ENCODE data around the gene MLLT10.

Gene MLLT10

GRCh38 chr10:21520509-21520908, 13.5 kb upstream of the MLLT10 start:
- H3K9ac ChIP-seq (ENCODE audit: low read length), result peak overlapping the region; percentile 29
- H3K4me3 ChIP-seq (ENCODE audit: low read depth in 1 of 2, low read length in 2 of 2), result no peak overlapping the region
- peaks cover 36% of the 10 kb centered on the region for H3K4me1 ChIP-seq (ENCODE audit: insufficient read depth, low read length)
- H3K36me3 ChIP-seq (ENCODE audit: insufficient read depth, low read length), result no peaks in the 10 kb centered on the region
- H3K27me3 ChIP-seq (ENCODE audit: control insufficient read depth in 1 of 2, insufficient read depth in 2 of 2, low read length in 2 of 2), result no peaks in the 10 kb centered on the region
- peak overlapping the region; percentile 78 for H3K27ac ChIP-seq (ENCODE audit: low read depth, low read length)
- H3K9me3 ChIP-seq (ENCODE audit: low read length), result no peaks in the 10 kb centered on the region

DNA sequence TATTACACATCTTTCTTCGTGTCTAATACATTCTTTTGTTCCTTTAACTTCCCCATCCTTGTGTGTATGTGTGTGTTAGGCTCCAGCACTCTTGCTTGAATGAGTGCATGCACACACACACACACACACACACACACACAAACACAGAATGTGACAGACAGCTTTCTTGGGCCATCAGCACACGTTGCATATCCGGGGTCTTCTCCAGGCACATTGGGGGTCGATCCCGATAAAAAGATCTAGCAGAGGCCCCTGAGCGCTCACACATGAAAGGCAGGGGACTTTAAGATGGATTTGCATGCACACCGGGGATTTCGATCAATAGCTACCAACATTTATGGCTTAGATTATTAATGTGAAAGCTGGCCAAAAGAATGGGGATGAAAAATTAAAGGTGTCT, 13.1 kb upstream of the MLLT10 start:
- H3K36me3 ChIP-seq (ENCODE audit: insufficient read depth, low read length), result no peaks in the 10 kb centered on the region
- H3K4me3 ChIP-seq (ENCODE audit: low read depth in 1 of 2, low read length in 2 of 2), result no peak overlapping the region
- peak overlapping the region; percentile 78 for H3K27ac ChIP-seq (ENCODE audit: low read depth, low read length)
- no peaks in the 10 kb centered on the region for H3K27me3 ChIP-seq (ENCODE audit: control insufficient read depth in 1 of 2, insufficient read depth in 2 of 2, low read length in 2 of 2)
- no peaks in the 10 kb centered on the region for H3K9me3 ChIP-seq (ENCODE audit: low read length)
- H3K9ac ChIP-seq (ENCODE audit: low read length), result peak overlapping the region; percentile 29
- peaks cover 36% of the 10 kb centered on the region for H3K4me1 ChIP-seq (ENCODE audit: insufficient read depth, low read length)

GRCh38 chr10:21521751-21522533, 12.1 kb upstream of the MLLT10 start:
- Histone ChIP-seq H3K36me3 (ENCODE audit: insufficient read depth, low read length) (no peaks in the 10 kb centered on the region), H3K27me3 (ENCODE audit: control insufficient read depth in 1 of 2, insufficient read depth in 2 of 2, low read length in 2 of 2) (no peaks in the 10 kb centered on the region), H3K9me3 (ENCODE audit: low read length) (no peaks in the 10 kb centered on the region), H3K27ac (ENCODE audit: low read depth, low read length) (peak overlapping the region; percentile 78), H3K4me1 (ENCODE audit: insufficient read depth, low read length) (peaks cover 36% of the 10 kb centered on the region), H3K9ac (ENCODE audit: low read length) (no peak overlapping the region), H3K4me3 (ENCODE audit: low read depth in 1 of 2, low read length in 2 of 2) (peak overlapping the region in 1 of 2 donors; percentile 12)

DNA sequence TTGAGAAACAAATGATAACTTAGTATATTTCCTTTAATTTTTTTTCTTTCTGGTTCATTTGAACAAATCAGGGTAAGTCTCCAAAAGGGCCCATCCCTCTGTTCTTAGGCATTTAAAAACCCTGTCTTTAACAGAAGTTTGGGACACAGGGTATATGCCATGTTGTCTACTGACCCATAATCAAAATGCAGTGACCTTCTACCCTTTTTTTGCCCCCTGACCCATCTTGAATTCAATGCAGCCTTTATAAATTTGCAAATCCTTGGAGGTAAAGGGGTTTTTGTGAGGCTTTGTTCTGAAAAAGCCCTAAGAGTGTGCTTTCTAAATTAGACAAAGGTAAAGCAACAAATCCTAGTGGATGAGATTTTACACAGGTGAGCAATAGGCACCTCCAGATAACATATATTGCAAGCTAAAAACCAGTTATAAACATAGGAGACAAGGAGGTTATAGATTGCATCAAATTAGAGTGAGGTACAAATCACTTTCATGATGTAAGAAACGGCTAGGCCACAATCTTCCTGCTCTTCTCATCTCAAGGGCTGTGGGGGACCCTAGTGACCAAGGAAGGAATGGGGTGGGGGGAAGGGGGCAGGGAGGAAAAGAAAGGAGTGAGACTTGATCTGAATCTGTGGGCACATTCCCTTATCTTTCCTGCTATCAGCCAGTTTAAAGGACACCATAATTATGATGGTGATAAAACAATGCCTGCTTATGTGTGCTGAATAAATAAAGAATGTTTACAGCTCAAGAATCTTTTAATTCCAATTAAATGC, 11.2 kb upstream of the MLLT10 start:
- Histone ChIP-seq H3K4me1 (ENCODE audit: insufficient read depth, low read length) (peaks cover 36% of the 10 kb centered on the region), H3K27ac (ENCODE audit: low read depth, low read length) (peak overlapping the region; percentile 100), H3K27me3 (ENCODE audit: control insufficient read depth in 1 of 2, insufficient read depth in 2 of 2, low read length in 2 of 2) (no peaks in the 10 kb centered on the region)

DNA sequence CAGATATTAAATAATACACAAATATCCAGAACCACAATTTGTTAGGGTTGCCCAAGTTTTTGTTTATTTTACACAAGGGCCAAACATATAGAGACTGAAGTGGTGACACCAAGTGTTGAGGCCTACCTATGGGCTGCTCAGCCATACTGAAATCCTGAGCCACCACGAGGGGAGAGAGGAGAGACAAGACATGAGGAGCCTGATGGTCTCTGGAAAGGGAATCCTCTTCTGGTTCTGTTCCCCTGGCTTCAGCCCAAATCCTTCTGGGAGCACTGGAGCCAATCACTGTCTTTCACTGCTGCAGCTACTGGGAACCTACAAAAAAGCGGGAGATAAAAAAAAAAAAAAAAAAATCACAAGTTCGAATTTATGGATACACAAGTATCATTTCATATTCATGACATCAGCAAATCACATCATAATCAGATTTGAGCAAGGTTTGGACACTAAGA, 10.4 kb upstream of the MLLT10 start:
- H3K36me3 ChIP-seq (ENCODE audit: insufficient read depth, low read length), result no peaks in the 10 kb centered on the region
- H3K27ac ChIP-seq (ENCODE audit: low read depth, low read length), result peak overlapping the region; percentile 100
- H3K4me3 ChIP-seq (ENCODE audit: low read depth in 1 of 2, low read length in 2 of 2), result no peak overlapping the region
- no peak overlapping the region for H3K9ac ChIP-seq (ENCODE audit: low read length)
- H3K4me1 ChIP-seq (ENCODE audit: insufficient read depth, low read length), result peaks cover 36% of the 10 kb centered on the region
- H3K9me3 ChIP-seq (ENCODE audit: low read length), result no peaks in the 10 kb centered on the region
- H3K27me3 ChIP-seq (ENCODE audit: control insufficient read depth in 1 of 2, insufficient read depth in 2 of 2, low read length in 2 of 2), result no peaks in the 10 kb centered on the region

More for the DNA sequence above, 11.2 kb upstream of the MLLT10 start:
- no peaks in the 10 kb centered on the region for H3K9me3 ChIP-seq (ENCODE audit: low read length)
- no peak overlapping the region for H3K9ac ChIP-seq (ENCODE audit: low read length)
- no peaks in the 10 kb centered on the region for H3K36me3 ChIP-seq (ENCODE audit: insufficient read depth, low read length)
- H3K4me3 ChIP-seq (ENCODE audit: low read depth in 1 of 2, low read length in 2 of 2), result no peak overlapping the region

DNA sequence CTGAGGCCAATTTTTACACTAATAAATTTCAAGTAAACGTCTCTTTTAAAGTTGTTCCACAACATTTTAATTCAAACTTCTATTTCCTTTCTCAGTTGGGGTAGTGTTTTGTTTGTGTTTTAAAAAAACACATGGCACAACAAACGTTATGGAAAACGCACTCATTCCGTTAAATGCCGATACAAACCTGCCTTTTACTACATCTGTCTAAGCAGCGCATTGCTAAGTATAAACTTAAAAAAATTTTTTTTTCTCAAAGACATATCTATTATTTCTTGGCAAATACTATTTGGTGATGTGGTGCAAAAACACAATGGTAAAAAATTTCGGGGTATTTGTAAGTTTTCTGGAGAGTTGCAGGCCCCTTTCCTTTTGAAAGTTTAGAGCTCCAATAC, 9.9 kb upstream of the MLLT10 start:
- Histone ChIP-seq H3K27ac (ENCODE audit: low read depth, low read length) (peak overlapping the region; percentile 100), H3K9ac (ENCODE audit: low read length) (no peak overlapping the region), H3K27me3 (ENCODE audit: control insufficient read depth in 1 of 2, insufficient read depth in 2 of 2, low read length in 2 of 2) (no peaks in the 10 kb centered on the region), H3K4me3 (ENCODE audit: low read depth in 1 of 2, low read length in 2 of 2) (peak overlapping the region; percentile 63 to 72), H3K4me1 (ENCODE audit: insufficient read depth, low read length) (peaks cover 36% of the 10 kb centered on the region), H3K9me3 (ENCODE audit: low read length) (no peaks in the 10 kb centered on the region), H3K36me3 (ENCODE audit: insufficient read depth, low read length) (no peaks in the 10 kb centered on the region)

- H3K4me1 ChIP-seq (ENCODE audit: insufficient read depth, low read length), result peaks cover 33% of the 10 kb centered on the region
- H3K4me3 ChIP-seq (ENCODE audit: low read depth in 1 of 2, low read length in 2 of 2), result peak overlapping the region; percentile 63 to 72
- no peaks in the 10 kb centered on the region for H3K27me3 ChIP-seq (ENCODE audit: control insufficient read depth in 1 of 2, insufficient read depth in 2 of 2, low read length in 2 of 2)
- peak overlapping the region; percentile 93 for H3K9ac ChIP-seq (ENCODE audit: low read length)
- H3K36me3 ChIP-seq (ENCODE audit: insufficient read depth, low read length), result no peaks in the 10 kb centered on the region
- peak overlapping the region; percentile 100 for H3K27ac ChIP-seq (ENCODE audit: low read depth, low read length)
- no peaks in the 10 kb centered on the region for H3K9me3 ChIP-seq (ENCODE audit: low read length)
Measured at GRCh38 chr10:21524526-21525366, 9.3 kb upstream of the MLLT10 start.

GRCh38 chr10:21525367-21526187, 8.5 kb upstream of the MLLT10 start, which contains the start of gene SKIDA1:
SKIDA1 (minus strand) TSS chr10:21525682; CDS start chr10:21517822, 7,860 bp downstream.
- peak within 1 kb of the TSS; percentile 63 to 72 for H3K4me3 ChIP-seq (ENCODE audit: low read depth in 1 of 2, low read length in 2 of 2)
- peaks cover 30% of the 10 kb centered on the region for H3K4me1 ChIP-seq (ENCODE audit: insufficient read depth, low read length)

DNA sequence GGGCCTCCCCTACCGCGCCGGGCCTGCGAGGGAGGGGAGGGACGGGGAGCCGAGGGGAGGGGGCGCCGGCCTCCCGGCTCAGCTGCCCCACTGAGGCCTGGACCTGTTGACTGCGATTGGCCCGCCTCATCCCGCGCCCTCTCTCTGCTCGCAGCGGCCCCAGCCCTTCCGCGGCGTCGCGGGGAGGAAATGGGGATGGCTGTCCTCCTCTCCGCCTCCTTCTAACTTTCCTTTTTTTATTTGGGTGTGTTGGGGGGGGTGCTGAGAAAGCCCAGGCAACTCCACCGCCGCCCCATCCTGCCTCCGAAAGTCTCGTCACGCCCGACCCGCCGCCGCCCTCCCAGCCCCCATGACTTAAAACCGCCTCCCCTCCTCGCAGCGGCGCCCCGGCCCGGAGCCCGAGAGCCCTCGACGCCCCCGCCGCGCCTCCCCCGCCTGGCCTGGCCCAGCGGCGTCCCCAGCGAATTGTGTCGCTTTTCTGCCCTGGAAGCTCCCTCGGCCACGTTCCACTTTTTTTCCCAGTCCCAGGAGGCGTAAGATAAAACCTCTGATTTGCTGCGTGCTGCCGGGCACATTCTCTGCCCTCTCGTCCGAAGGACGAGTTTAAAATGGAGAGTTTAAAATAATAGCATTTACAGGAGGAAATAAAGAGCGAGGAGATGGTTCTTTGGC, 7.7 kb upstream of the MLLT10 start:
- peak overlapping the region; percentile 85 for H3K9ac ChIP-seq (ENCODE audit: low read length)
- H3K36me3 ChIP-seq (ENCODE audit: insufficient read depth, low read length), result no peaks in the 10 kb centered on the region
- no peaks in the 10 kb centered on the region for H3K9me3 ChIP-seq (ENCODE audit: low read length)
- H3K27ac ChIP-seq (ENCODE audit: low read depth, low read length), result peak overlapping the region; percentile 100
- H3K4me1 ChIP-seq (ENCODE audit: insufficient read depth, low read length), result peaks cover 22% of the 10 kb centered on the region
- no peaks in the 10 kb centered on the region for H3K27me3 ChIP-seq (ENCODE audit: control insufficient read depth in 1 of 2, insufficient read depth in 2 of 2, low read length in 2 of 2)
- peak overlapping the region; percentile 63 to 72 for H3K4me3 ChIP-seq (ENCODE audit: low read depth in 1 of 2, low read length in 2 of 2)

More at GRCh38 chr10:21525367-21526187, 8.5 kb upstream of the MLLT10 start, which contains the start of gene SKIDA1:
- H3K27ac ChIP-seq (ENCODE audit: low read depth, low read length), result peak within 1 kb of the TSS; percentile 100
- no peaks in the 10 kb centered on the region for H3K27me3 ChIP-seq (ENCODE audit: control insufficient read depth in 1 of 2, insufficient read depth in 2 of 2, low read length in 2 of 2)
- H3K9me3 ChIP-seq (ENCODE audit: low read length), result no peaks in the 10 kb centered on the region
- peak within 1 kb of the TSS; percentile 93 for H3K9ac ChIP-seq (ENCODE audit: low read length)
- H3K36me3 ChIP-seq (ENCODE audit: insufficient read depth, low read length), result no peaks in the 10 kb centered on the region
